Measurements from ENCODE around the gene HGFAC. TPM values are rescaled to one million over a fixed set of nuclear protein-coding genes. Genes with fewer than 3 reads are reported as not detected.

The HGFAC gene
- total RNA-seq, 1 donor from 2014 or later: 0.35 TPM

DNA sequence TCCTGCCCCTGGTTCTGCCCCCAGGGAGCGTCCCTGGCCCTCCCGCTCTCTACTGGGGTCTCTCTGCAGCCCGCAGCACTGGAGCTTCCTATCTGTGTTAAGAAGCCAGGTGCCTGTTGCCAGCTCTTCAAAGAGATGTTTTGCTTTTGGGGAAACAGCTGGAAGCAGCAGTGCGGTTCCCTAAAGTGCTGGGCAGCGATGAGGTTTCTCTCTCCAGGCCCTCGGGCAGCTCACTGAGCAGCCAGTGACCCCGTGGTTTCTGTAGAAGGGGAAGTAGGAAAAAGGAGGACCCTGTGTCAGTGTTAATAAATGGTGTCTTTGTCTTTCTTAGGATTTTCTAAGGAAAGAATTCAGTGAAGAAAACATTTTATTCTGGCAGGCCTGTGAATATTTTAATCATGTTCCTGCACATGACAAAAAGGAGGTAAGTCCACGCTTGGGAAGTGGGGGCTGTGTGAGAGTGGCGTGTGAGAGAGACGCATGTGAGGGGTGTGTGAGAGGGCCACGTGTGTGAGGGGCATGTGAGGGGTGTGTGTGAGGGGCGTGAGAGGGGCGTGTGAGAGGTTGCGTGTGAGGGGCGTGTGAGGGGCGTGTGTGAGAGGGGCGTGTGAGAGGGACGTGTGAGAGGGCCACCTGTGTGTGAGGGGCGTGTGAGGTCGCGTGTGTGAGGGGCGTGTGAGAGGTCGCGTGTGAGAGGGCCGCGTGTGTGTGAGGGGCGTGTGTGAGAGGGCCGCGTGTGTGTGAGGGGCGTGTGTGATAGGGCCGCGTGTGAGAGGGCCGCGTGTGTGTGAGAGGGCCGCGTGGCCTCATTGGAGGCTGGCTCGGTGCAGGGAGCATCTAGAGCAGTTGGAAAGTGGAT, 27.1 kb upstream of the HGFAC start:
- Mint-ChIP-seq H3K27ac (ENCODE audit: unreplicated experiment) (no peak overlapping the region), H3K4me3 (ENCODE audit: unreplicated experiment) (no peak overlapping the region), H3K27me3 (ENCODE audit: low read depth) (no peaks in the 10 kb centered on the region), H3K4me1 (ENCODE audit: low read depth) (no peaks in the 10 kb centered on the region), H3K36me3 (ENCODE audit: low read depth) (peaks cover 10% of the 10 kb centered on the region), H3K9me3 (ENCODE audit: low read depth) (no peaks in the 10 kb centered on the region)
- TF ChIP-seq, protein P1, sequence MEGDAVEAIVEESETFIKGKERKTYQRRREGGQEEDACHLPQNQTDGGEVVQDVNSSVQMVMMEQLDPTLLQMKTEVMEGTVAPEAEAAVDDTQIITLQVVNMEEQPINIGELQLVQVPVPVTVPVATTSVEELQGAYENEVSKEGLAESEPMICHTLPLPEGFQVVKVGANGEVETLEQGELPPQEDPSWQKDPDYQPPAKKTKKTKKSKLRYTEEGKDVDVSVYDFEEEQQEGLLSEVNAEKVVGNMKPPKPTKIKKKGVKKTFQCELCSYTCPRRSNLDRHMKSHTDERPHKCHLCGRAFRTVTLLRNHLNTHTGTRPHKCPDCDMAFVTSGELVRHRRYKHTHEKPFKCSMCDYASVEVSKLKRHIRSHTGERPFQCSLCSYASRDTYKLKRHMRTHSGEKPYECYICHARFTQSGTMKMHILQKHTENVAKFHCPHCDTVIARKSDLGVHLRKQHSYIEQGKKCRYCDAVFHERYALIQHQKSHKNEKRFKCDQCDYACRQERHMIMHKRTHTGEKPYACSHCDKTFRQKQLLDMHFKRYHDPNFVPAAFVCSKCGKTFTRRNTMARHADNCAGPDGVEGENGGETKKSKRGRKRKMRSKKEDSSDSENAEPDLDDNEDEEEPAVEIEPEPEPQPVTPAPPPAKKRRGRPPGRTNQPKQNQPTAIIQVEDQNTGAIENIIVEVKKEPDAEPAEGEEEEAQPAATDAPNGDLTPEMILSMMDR (IDR thresholded peaks at IDR 0.05): no peak
- DNase-seq (ENCODE audit: low spot score): peak; percentile 68

DNA sequence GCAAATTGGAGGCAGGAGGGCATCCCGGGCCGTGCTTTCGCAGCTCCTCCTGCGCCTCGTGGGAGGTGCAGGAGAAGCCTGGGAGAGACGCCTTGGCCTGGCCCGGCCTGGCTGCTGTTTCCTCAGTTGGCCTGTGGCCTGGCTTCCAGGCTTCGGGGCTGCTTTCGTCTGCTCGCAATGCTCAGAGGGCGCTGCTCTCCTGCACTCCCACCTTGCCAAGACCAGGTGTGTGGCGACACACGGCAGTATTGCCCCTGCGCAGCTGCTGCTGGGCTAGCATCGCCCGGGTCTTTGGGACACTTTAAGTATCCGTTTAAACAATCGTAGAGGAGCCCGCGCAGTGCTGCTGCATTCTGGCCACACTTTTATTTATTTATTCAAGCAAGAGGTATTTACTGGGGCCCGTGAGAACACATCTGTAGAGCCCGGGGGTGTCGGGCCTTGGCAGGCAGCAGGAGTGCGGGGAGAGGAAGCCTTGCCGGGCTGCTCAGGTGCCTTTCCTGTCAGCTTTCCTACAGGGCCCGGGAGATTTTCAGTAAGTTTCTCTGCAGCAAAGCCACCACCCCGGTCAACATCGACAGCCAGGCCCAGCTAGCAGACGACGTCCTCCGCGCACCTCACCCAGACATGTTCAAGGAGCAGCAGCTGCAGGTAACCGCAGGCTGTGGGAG, 26.2 kb upstream of the HGFAC start:
- TF ChIP-seq, protein P1 (IDR thresholded peaks at IDR 0.05): no peak
- Mint-ChIP-seq H3K4me3 (ENCODE audit: unreplicated experiment) (no peak overlapping the region), H3K4me1 (ENCODE audit: low read depth) (no peaks in the 10 kb centered on the region), H3K27ac (ENCODE audit: unreplicated experiment) (no peak overlapping the region), H3K9me3 (ENCODE audit: low read depth) (no peaks in the 10 kb centered on the region), H3K27me3 (ENCODE audit: low read depth) (no peaks in the 10 kb centered on the region), H3K36me3 (ENCODE audit: low read depth) (peaks cover 10% of the 10 kb centered on the region)
- peak; percentile 77 for DNase-seq (ENCODE audit: low spot score)

DNA sequence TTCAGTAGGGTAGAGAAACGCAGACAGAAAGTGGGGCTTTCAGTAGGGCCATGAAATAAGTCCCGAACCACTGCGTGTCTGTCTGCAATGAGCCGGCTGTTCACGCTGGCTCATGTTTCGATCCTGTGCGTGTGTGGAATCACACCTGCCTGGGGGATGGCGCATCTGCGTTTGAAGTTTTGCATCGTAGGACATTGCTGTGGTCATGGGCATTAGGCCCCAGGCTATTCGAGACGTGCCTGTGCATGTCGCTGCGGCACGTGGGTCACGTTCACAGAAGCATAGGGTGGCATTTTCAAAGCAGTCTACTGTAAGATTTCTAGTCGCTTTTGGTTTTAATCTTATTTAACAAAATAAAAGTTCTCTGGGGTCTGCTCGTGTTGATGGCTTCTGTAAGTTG, 25.5 kb upstream of the HGFAC start:
- peaks cover 10% of the 10 kb centered on the region for H3K36me3 Mint-ChIP-seq (ENCODE audit: low read depth)
- H3K4me1 Mint-ChIP-seq (ENCODE audit: low read depth): no peaks in the 10 kb centered on the region
- no peaks in the 10 kb centered on the region for H3K9me3 Mint-ChIP-seq (ENCODE audit: low read depth)
- H3K4me3 Mint-ChIP-seq (ENCODE audit: unreplicated experiment): no peak overlapping the region
- no peak overlapping the region for H3K27ac Mint-ChIP-seq (ENCODE audit: unreplicated experiment)
- H3K27me3 Mint-ChIP-seq (ENCODE audit: low read depth): no peaks in the 10 kb centered on the region
- TF ChIP-seq, protein P1 (IDR thresholded peaks at IDR 0.05): no peak
- peak; percentile 39 for DNase-seq (ENCODE audit: low spot score)

DNA sequence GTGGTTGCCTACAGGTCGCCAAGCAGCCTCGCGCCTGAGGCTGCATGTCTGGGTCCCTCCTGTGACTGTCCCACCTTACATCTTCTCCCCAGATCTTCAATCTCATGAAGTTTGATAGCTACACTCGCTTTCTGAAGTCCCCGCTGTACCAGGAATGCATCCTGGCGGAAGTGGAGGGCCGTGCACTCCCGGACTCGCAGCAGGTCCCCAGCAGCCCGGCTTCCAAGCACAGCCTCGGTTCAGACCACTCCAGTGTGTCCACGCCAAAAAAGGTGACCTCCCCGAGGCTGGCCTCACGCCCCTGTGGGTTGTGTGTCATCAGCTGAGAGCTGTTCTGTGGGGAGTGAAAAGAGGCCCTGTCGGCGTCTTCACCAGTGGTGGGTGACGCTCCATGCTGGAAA, 24.9 kb upstream of the HGFAC start:
- peaks cover 10% of the 10 kb centered on the region for H3K36me3 Mint-ChIP-seq (ENCODE audit: low read depth)
- H3K27me3 Mint-ChIP-seq (ENCODE audit: low read depth): no peaks in the 10 kb centered on the region
- TF ChIP-seq, protein P1 (IDR thresholded peaks at IDR 0.05): no peak
- H3K4me1 Mint-ChIP-seq (ENCODE audit: low read depth): no peaks in the 10 kb centered on the region
- DNase-seq (ENCODE audit: low spot score): peak; percentile 92
- H3K4me3 Mint-ChIP-seq (ENCODE audit: unreplicated experiment): no peak overlapping the region
- no peak overlapping the region for H3K27ac Mint-ChIP-seq (ENCODE audit: unreplicated experiment)
- H3K9me3 Mint-ChIP-seq (ENCODE audit: low read depth): no peaks in the 10 kb centered on the region

DNA sequence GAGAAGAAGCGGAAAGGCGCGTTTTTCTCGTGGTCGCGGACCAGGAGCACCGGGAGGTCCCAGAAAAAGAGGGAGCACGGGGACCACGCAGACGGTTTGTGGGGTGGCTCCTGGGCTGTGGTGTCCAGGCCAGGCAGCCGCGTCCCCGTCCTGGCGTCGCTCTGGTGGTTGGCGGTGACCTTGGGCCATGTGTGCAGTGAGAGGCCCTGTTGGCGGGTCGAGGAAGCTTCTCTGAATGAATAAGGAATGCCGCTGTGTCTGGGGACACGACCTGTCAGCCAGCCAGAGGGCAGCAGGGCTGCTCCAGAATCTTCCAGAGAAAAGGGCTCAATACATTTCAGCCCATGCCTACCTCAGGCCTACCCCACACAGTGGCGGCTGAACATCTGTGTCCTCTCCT, 24.3 kb upstream of the HGFAC start:
- H3K27me3 Mint-ChIP-seq (ENCODE audit: low read depth): no peaks in the 10 kb centered on the region
- H3K4me1 Mint-ChIP-seq (ENCODE audit: low read depth): no peaks in the 10 kb centered on the region
- peak; percentile 63 for DNase-seq (ENCODE audit: low spot score)

More for the DNA sequence above, 24.3 kb upstream of the HGFAC start:
- peaks cover 10% of the 10 kb centered on the region for H3K36me3 Mint-ChIP-seq (ENCODE audit: low read depth)
- TF ChIP-seq, protein P1 (IDR thresholded peaks at IDR 0.05): no peak
- H3K9me3 Mint-ChIP-seq (ENCODE audit: low read depth): no peaks in the 10 kb centered on the region
- H3K4me3 Mint-ChIP-seq (ENCODE audit: unreplicated experiment): no peak overlapping the region
- no peak overlapping the region for H3K27ac Mint-ChIP-seq (ENCODE audit: unreplicated experiment)
